Epithelial cell of esophagus (primary cell): ENCODE results near the gene IFT80.
A peak's percentile ranks its signal among the peaks of the same experiment; 100 is the strongest.

ENCODE experiments used
- DNase-seq: peaks from one replicate; pipeline ENCODE4 v3.0.0; 2010; ENCODE audit warnings: low read depth
- H3K4me3 ChIP-seq: 2 replicates; pipeline ENCODE4 v1.5.1; 2011; ENCODE audit warnings: mild to moderate bottlenecking, low read length, control low read depth
- TF ChIP-seq, protein P1 (sequence below): IDR thresholded peaks from 2 replicates; pipeline ENCODE4 v1.5.1; 2011; ENCODE audit warnings: low read depth, mild to moderate bottlenecking, low read length, control low read depth, inconsistent platforms; ENCODE audit not compliant: insufficient read depth; ENCODE audit errors: missing control alignments

IFT80 gene

DNA sequence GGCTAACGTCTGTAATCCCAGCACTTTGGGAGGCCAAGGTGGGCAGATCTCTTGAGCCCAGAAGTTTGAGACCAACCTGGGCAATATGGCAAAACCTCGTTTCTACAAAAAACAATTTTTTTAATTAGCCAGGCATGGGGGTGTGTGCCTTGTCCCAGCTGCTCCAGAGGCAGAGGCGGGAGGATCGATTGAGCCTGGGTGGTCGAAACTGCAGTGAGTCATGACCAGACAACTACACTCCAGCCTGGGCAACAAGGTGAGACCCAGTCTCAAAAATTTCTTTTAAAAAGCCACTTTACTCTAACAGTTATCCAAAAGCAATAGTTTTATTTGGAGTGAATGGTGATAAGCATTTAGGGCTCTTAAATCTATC is 38.0 kb upstream of the IFT80 start:
- DNase-seq = no peak
- no peak overlapping the region for H3K4me3 ChIP-seq
- TF ChIP-seq, protein P1, sequence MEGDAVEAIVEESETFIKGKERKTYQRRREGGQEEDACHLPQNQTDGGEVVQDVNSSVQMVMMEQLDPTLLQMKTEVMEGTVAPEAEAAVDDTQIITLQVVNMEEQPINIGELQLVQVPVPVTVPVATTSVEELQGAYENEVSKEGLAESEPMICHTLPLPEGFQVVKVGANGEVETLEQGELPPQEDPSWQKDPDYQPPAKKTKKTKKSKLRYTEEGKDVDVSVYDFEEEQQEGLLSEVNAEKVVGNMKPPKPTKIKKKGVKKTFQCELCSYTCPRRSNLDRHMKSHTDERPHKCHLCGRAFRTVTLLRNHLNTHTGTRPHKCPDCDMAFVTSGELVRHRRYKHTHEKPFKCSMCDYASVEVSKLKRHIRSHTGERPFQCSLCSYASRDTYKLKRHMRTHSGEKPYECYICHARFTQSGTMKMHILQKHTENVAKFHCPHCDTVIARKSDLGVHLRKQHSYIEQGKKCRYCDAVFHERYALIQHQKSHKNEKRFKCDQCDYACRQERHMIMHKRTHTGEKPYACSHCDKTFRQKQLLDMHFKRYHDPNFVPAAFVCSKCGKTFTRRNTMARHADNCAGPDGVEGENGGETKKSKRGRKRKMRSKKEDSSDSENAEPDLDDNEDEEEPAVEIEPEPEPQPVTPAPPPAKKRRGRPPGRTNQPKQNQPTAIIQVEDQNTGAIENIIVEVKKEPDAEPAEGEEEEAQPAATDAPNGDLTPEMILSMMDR = no peak

DNA sequence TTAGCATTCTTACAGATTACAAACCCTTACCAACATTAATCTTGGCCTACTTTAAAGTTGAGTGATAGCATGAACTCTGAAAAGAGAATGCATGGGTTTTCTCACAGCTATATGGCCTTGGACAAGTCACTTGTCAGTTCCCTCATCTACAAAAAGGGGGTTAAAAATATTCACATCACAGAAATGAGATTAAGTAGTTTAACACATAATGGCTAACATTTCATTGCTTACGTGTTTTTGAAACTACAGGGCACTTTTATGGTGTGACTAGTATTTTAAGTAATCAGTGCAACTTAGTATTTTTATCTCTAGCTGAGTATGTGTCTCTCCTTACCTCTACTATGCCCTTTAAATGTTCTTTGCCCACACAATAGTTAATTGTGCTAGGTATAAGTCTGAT is 36.7 kb upstream of the IFT80 start:
- TF ChIP-seq, protein P1 = no peak
- no peak for DNase-seq

DNA sequence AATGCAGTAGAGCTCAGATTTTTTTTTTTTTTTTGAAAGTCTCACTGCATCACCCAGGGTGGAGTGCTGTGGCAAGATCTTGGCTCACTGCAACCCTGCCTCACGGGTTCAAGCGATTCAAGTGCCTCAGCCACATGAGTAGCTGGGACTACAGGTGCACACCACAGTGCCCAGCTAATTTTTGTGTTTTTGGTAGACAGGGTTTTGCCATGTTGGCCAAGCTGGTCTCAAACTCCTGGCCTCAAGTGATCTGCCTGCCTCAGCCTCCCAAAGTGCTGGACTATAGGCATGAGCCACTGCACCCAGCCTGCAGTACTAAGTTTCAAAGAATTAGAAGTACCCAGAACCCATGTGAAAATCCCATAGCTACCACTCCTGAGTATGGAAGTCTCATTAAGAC is 36.1 kb upstream of the IFT80 start:
- no peak overlapping the region for H3K4me3 ChIP-seq
- TF ChIP-seq, protein P1 = no peak
- no peak for DNase-seq

More for the DNA sequence above, 36.7 kb upstream of the IFT80 start:
- H3K4me3 ChIP-seq = no peak overlapping the region

DNA sequence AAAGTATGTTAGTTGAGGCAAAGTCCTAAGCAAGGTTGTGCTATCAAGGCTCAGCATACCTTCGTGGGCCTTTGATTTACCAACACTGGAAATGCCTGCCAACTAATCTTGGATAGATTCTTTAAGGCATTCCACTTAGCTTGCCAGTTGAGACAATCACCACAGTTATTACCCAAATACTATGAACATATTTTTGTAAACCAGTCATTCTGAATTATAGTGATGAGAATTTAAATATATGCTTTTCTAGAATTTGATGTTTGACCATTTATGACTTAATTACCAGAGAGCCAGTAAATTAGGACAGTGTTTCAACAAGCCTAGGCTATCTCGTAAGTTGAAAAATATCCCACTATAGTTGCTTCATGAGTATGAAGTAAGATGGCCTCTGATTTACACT is 35.0 kb upstream of the IFT80 start:
- no peak overlapping the region for H3K4me3 ChIP-seq
- peak; percentile 28 for DNase-seq
- TF ChIP-seq, protein P1 = no peak

DNA sequence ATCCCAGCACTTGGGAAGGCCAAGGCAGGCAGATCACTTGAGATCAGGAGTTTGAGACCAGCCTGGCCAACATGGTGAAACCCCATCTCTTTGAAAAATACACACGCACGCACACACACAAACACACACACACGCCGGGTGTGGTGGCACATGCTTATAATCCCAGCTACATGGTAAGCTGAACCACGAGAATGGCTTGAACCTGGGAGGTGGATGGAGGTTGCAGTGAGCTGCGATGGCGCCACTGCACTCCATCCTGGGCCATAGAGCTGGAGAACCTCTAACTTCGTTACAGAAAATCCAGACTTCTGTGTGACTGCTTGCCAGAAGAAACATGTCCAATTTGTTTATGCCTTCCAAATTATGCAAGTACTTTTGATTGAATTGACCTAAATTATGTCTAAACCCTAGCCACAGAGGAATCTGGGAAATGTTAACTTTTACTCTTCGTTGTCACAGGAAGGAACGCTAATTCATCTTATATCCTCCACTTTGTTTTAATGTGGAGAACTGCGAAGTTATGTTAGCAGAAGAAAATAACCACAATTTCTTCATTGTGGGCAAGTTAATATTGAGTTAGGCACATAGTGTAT is 28.9 kb upstream of the IFT80 start:
- TF ChIP-seq, protein P1 = no peak
- H3K4me3 ChIP-seq = no peak overlapping the region
- no peak for DNase-seq

DNA sequence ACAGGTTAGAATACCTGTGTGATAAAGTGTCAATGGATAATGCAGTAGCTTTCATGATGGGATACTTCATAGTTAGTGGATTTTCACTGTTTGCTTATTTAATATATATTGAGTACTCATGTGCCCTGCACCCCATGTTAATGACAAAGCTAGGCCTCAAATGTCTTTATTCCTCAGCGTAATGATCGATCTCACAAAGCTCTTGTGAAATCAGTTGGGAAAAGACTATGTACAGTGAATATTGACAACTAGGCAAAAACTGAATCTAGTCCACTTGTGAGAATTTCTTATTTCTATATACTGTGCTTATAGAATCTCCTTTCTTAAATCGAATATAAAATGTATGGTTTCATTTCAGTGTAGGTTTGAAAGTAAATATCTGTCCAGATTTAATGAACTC is 18.3 kb upstream of the IFT80 start:
- TF ChIP-seq, protein P1 = no peak
- no peak for DNase-seq
- H3K4me3 ChIP-seq = no peak overlapping the region

DNA sequence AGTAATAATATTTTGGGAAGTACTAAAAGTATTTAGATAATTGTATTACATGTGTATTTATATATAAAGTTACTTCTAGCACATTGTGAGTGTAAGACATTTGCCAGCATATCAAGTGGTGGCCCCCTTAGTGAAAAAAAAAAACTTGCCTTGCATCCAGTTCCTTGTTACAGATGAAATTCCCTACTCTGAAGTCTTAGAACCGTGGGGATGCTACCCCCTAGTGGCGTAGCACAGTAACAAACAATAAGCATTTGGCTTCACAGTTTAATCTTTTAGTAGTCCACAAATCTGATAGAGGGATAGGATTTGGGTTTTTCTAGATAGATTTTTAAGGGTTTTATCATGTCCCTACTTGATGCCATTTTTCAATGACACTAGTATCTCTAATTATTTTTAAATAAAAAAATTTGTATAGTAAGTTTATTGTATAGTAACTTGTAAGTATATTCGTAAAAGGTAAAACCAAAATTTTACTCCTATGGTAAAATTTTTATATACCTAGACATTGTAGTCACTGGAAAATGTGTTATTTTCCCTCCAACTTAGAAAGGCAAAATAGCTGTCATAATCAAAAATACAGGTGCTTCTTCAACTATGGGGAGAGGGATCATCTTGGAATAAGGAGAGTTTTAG is 14.7 kb upstream of the IFT80 start:
- TF ChIP-seq, protein P1 = peak; percentile 90
- no peak overlapping the region for H3K4me3 ChIP-seq
- peak; percentile 81 for DNase-seq
